HepG2 (cell line): ENCODE measurements around the gene CKAP5. TPM values are rescaled to one million over a fixed set of nuclear protein-coding genes. Genes with fewer than 3 reads are reported as not detected.
A peak's percentile ranks its signal among the peaks of the same experiment; 100 is the strongest.

Experiments used
- AGO2 ChIP-seq: fragments of 200-400 bp; formaldehyde crosslinking; optimal IDR thresholded peaks from 2 replicates; pipeline ENCODE3; 2017; ENCODE audit warnings: mild to moderate bottlenecking, low read depth, low read length, moderate library complexity
- ATF5 ChIP-seq: sonication (generic); formaldehyde crosslinking; IDR thresholded peaks from 2 replicates; pipeline ENCODE4 v1.4.0; 2020; ENCODE audit warnings: mild to moderate bottlenecking, low read depth, missing genetic modification reagents
- BORCS8-MEF2B ChIP-seq: sonication (generic); formaldehyde crosslinking; IDR thresholded peaks from 2 replicates; pipeline ENCODE4 v1.8.0; 2022; ENCODE audit warnings: mild to moderate bottlenecking, missing genetic modification reagents
- ELK4 ChIP-seq: sonication (generic); formaldehyde crosslinking; IDR thresholded peaks from 2 replicates; pipeline ENCODE4 v1.9.0; 2021; ENCODE audit warnings: missing genetic modification reagents, borderline replicate concordance
- FLYWCH1 ChIP-seq: sonication (generic); formaldehyde crosslinking; IDR thresholded peaks from 2 replicates; pipeline ENCODE4 v1.8.1; 2023; ENCODE audit warnings: mild to moderate bottlenecking, missing genetic modification reagents
- GABPA ChIP-seq, 2 experiments: IDR thresholded peaks; 2 replicates each; pipeline ENCODE4 v1.6.1; 2011 to 2016; ENCODE audit warnings: low read depth in 2 of 2, low read length in 1 of 2, missing biosample characterization in 1 of 2, missing genetic modification characterization in 1 of 2
- GATA4 ChIP-seq: sonication (generic); IDR thresholded peaks from 2 replicates; pipeline ENCODE4 v1.6.1; 2016; ENCODE audit warnings: antibody characterized with exemption, low read depth, borderline replicate concordance
- ISX ChIP-seq: sonication (generic); formaldehyde crosslinking; conservative IDR thresholded peaks from 2 replicates; pipeline ENCODE4 v1.5.0; 2020; ENCODE audit warnings: missing genetic modification reagents
- JUNB ChIP-seq: sonication (generic); formaldehyde crosslinking; IDR thresholded peaks from 2 replicates; pipeline ENCODE4 v1.8.0; 2022; ENCODE audit warnings: missing genetic modification reagents, mild to moderate bottlenecking, borderline replicate concordance
- NBN ChIP-seq: fragments of 450-650 bp; conservative IDR thresholded peaks from 2 replicates; pipeline ENCODE4 v1.6.1; 2017
- NCOR1 ChIP-seq: fragments of 200-600 bp; sonication (generic); IDR thresholded peaks from 2 replicates; pipeline ENCODE4 v1.7.0; 2017; ENCODE audit warnings: antibody characterized with exemption, low read length, borderline replicate concordance
- NFIC ChIP-seq: IDR thresholded peaks from 2 replicates; pipeline ENCODE4 v1.6.1; 2012; ENCODE audit warnings: mild to moderate bottlenecking, low read length, inconsistent platforms
- PAF1 ChIP-seq: IDR thresholded peaks from 2 replicates; pipeline ENCODE4 v1.6.1; 2016; ENCODE audit warnings: missing genetic modification reagents, missing compliant biosample characterization
- POLR2AphosphoS5 ChIP-seq: IDR thresholded peaks from 2 replicates; pipeline ENCODE4 v1.6.1; 2012; ENCODE audit warnings: low read depth, low read length
- SCMH1 ChIP-seq: sonication (generic); formaldehyde crosslinking; IDR thresholded peaks from 2 replicates; pipeline ENCODE4 v1.9.0; 2021; ENCODE audit warnings: missing genetic modification reagents, mild to moderate bottlenecking, borderline replicate concordance
- SNRNP70 ChIP-seq: fragments of 200-400 bp; formaldehyde crosslinking; IDR thresholded peaks from 2 replicates; pipeline ENCODE4 v1.6.1; 2017; ENCODE audit warnings: mild to moderate bottlenecking, low read depth, low read length, moderate library complexity
- TBP ChIP-seq: sonication (generic); formaldehyde crosslinking; IDR thresholded peaks from 2 replicates; pipeline ENCODE4 v1.5.0; 2020; ENCODE audit warnings: missing genetic modification reagents
- ZBTB46 ChIP-seq: sonication (generic); formaldehyde crosslinking; IDR thresholded peaks from 2 replicates; pipeline ENCODE4 v1.4.0; 2020; ENCODE audit warnings: mild to moderate bottlenecking, missing genetic modification reagents, borderline replicate concordance
- ZBTB7A ChIP-seq: sonication (generic); formaldehyde crosslinking; IDR thresholded peaks from 2 replicates; pipeline ENCODE4 v1.8.0; 2022; ENCODE audit warnings: mild to moderate bottlenecking, missing genetic modification reagents
- ZNF383 ChIP-seq: sonication (generic); formaldehyde crosslinking; IDR thresholded peaks from 2 replicates; pipeline ENCODE4 v1.4.0; 2020; ENCODE audit warnings: missing genetic modification reagents, mild to moderate bottlenecking, borderline replicate concordance
- ZNF713 ChIP-seq: sonication (generic); formaldehyde crosslinking; IDR thresholded peaks from 2 replicates; pipeline ENCODE4 v1.4.0; 2020; ENCODE audit warnings: mild to moderate bottlenecking, missing genetic modification reagents
- polyA plus RNA-seq, 8 experiments: library from polyadenylated mRNA; depleted of rRNA in 3 of 8; stranded (reverse) in 7 of 8; unstranded in 1 of 8; fragments of >200 nt; fragmentation: Illumina TruSeq in 4 of 8; extraction: Trizol in 4 of 8; gene quantifications; 2 replicates each; pipeline versions ENCODE4 v1.2.1 to v1.2.3, GENCODE V29; 2011 to 2016; ENCODE audit warnings: low read depth in 4 of 8, missing spikeins in 1 of 8, mixed read lengths in 1 of 8; ENCODE audit not compliant: insufficient read depth in 1 of 8
- total RNA-seq, 5 experiments: library from RNA; depleted of rRNA; stranded (reverse); fragments of >200 nt; fragmentation: Illumina TruSeq; extraction: Trizol; gene quantifications; 2 replicates each; pipeline ENCODE4 v1.2.3, GENCODE V29; 2016; ENCODE audit warnings: low read depth in 1 of 5
- TF ChIP-seq, protein P1 (sequence below): sonication (generic); formaldehyde crosslinking; IDR thresholded peaks from 2 replicates; pipeline ENCODE4 v1.4.0; 2020; ENCODE audit warnings: missing genetic modification reagents; ENCODE audit errors: not compliant biosample characterization
- TF ChIP-seq, protein P2 (sequence below): sonication (generic); formaldehyde crosslinking; IDR thresholded peaks from 2 replicates; pipeline ENCODE4 v1.5.0; 2020; ENCODE audit warnings: mild to moderate bottlenecking, missing genetic modification reagents
- TF ChIP-seq, protein P3 (sequence below): sonication (generic); formaldehyde crosslinking; conservative IDR thresholded peaks from 2 replicates; pipeline ENCODE4 v1.4.0; 2020; ENCODE audit warnings: missing genetic modification reagents

The CKAP5 gene
- total and polyA plus RNA-seq, 2 of the 13 experiments (the other 11 are each of a cell fraction or from before 2014, with no cell fraction given): 79.2 to 103 TPM

GRCh38 chr11:46745328-46745727, 100.8 kb downstream of the CKAP5 start (continued):
- TF ChIP-seq, protein P1, sequence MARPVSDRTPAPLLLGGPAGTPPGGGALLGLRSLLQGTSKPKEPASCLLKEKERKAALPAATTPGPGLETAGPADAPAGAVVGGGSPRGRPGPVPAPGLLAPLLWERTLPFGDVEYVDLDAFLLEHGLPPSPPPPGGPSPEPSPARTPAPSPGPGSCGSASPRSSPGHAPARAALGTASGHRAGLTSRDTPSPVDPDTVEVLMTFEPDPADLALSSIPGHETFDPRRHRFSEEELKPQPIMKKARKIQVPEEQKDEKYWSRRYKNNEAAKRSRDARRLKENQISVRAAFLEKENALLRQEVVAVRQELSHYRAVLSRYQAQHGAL (CRISPR knock-in tag): no peak
- TF ChIP-seq ISX (CRISPR knock-in tag) (no peak), NBN (no peak), POLR2AphosphoS5 (peak; percentile 27), ELK4 (CRISPR knock-in tag) (no peak), GABPA (IDR thresholded peaks at IDR 0.05; ENCODE audit: low read depth, low read length) (no peak), GABPA (CRISPR knock-in tag; IDR thresholded peaks at IDR 0.05; ENCODE audit: low read depth) (no peak), ZBTB46 (CRISPR knock-in tag) (no peak), FLYWCH1 (no peak), SNRNP70 (no peak), GATA4 (no peak), JUNB (no peak), AGO2 (peak; percentile 43), ZBTB7A (CRISPR knock-in tag) (no peak), ZNF713 (CRISPR knock-in tag) (no peak), SCMH1 (CRISPR knock-in tag) (no peak), TBP (CRISPR knock-in tag) (no peak), ZNF383 (no peak), BORCS8-MEF2B (CRISPR knock-in tag) (no peak), NCOR1 (no peak), ATF5 (CRISPR knock-in tag) (no peak), NFIC (peak; percentile 38), PAF1 (CRISPR knock-in tag) (peak; percentile 95)
- TF ChIP-seq, protein P2, sequence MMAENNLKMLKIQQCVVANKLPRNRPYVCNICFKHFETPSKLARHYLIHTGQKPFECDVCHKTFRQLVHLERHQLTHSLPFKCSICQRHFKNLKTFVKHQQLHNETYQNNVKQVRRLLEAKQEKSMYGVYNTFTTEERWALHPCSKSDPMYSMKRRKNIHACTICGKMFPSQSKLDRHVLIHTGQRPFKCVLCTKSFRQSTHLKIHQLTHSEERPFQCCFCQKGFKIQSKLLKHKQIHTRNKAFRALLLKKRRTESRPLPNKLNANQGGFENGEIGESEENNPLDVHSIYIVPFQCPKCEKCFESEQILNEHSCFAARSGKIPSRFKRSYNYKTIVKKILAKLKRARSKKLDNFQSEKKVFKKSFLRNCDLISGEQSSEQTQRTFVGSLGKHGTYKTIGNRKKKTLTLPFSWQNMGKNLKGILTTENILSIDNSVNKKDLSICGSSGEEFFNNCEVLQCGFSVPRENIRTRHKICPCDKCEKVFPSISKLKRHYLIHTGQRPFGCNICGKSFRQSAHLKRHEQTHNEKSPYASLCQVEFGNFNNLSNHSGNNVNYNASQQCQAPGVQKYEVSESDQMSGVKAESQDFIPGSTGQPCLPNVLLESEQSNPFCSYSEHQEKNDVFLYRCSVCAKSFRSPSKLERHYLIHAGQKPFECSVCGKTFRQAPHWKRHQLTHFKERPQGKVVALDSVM (CRISPR knock-in tag): no peak
- TF ChIP-seq, protein P3, sequence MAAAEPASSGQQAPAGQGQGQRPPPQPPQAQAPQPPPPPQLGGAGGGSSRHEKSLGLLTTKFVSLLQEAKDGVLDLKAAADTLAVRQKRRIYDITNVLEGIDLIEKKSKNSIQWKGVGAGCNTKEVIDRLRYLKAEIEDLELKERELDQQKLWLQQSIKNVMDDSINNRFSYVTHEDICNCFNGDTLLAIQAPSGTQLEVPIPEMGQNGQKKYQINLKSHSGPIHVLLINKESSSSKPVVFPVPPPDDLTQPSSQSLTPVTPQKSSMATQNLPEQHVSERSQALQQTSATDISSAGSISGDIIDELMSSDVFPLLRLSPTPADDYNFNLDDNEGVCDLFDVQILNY (CRISPR knock-in tag): no peak
